Keratinocyte (primary cell): ENCODE data around the gene CAMSAP1. TPM values are rescaled to one million over a fixed set of nuclear protein-coding genes. Genes with fewer than 3 reads are reported as not detected.
"Not testable (repeated sequence)": the region's sequence is repeated elsewhere in the genome, so short reads cannot be mapped to it uniquely, and the experiment has no call there.

ENCODE experiments used
- DNase-seq: peaks from one replicate; pipeline ENCODE4 v3.0.0-alpha.2; 2011; ENCODE audit warnings: low read depth, missing footprints, low spot score
- FAIRE-seq: peaks from 2 replicates; lab custom pipeline; 2011; peaks lifted over from hg19 to GRCh38; lab: Jason Lieb, UNC
- H2AFZ ChIP-seq: 2 replicates; pipeline ENCODE4 v1.6.0; 2012; ENCODE audit warnings: low read length, control low read depth, inconsistent platforms; ENCODE audit not compliant: control insufficient read depth
- H3K27ac ChIP-seq: 2 replicates; pipeline ENCODE4 v1.5.1; 2011; ENCODE audit warnings: low read length; ENCODE audit not compliant: control insufficient read depth, insufficient read depth
- H3K27me3 ChIP-seq: 3 replicates; pipeline ENCODE4 v1.6.0; 2011; ENCODE audit warnings: low read length; ENCODE audit not compliant: control insufficient read depth, insufficient read depth; ENCODE audit errors: extremely low read depth
- H3K36me3 ChIP-seq, 2 experiments: 2 replicates in 1 of 2; 3 replicates in 1 of 2; pipeline ENCODE4 v1.5.1; 2011; ENCODE audit warnings: low read length in 2 of 2, mild to moderate bottlenecking in 1 of 2; ENCODE audit not compliant: control insufficient read depth in 2 of 2, insufficient read depth in 2 of 2; ENCODE audit errors: extremely low read depth in 1 of 2
- H3K4me1 ChIP-seq: 3 replicates; pipeline ENCODE4 v1.5.1; 2011; ENCODE audit warnings: low read length; ENCODE audit not compliant: control insufficient read depth, insufficient read depth; ENCODE audit errors: extremely low read depth
- H3K4me2 ChIP-seq: 3 replicates; pipeline ENCODE4 v1.6.0; 2011; ENCODE audit warnings: low read depth, low read length; ENCODE audit not compliant: control insufficient read depth, insufficient read depth; ENCODE audit errors: extremely low read depth
- H3K4me3 ChIP-seq, 3 experiments: fragments of 200-600 bp in 1 of 3; sonication (generic) in 1 of 3; 2 replicates in 2 of 3; 3 replicates in 1 of 3; pipeline ENCODE4 v1.5.1; 2011 to 2016; ENCODE audit warnings: low read length in 3 of 3, mild to moderate bottlenecking in 3 of 3, control low read depth in 2 of 3, inconsistent platforms in 1 of 3, low read depth in 1 of 3, mixed read lengths in 1 of 3, mixed run types in 1 of 3, moderate library complexity in 1 of 3; ENCODE audit not compliant: control insufficient read depth in 2 of 3, insufficient read depth in 2 of 3; ENCODE audit errors: extremely low read depth in 1 of 3
- H3K79me2 ChIP-seq: 2 replicates; pipeline ENCODE4 v1.6.0; 2012; ENCODE audit warnings: low read length; ENCODE audit not compliant: control insufficient read depth, insufficient read depth
- H3K9ac ChIP-seq: 3 replicates; pipeline ENCODE4 v1.6.0; 2011; ENCODE audit warnings: low read length; ENCODE audit not compliant: control insufficient read depth, insufficient read depth; ENCODE audit errors: extremely low read depth
- H3K9me1 ChIP-seq: 3 replicates; pipeline ENCODE4 v1.6.0; 2011; ENCODE audit warnings: low read length; ENCODE audit not compliant: control insufficient read depth, insufficient read depth; ENCODE audit errors: extremely low read depth
- H3K9me3 ChIP-seq: 2 replicates; pipeline ENCODE4 v1.5.1; 2012; ENCODE audit warnings: low read depth, low read length; ENCODE audit not compliant: control insufficient read depth
- H4K20me1 ChIP-seq: 3 replicates; pipeline ENCODE4 v1.6.0; 2011; ENCODE audit warnings: low read length; ENCODE audit not compliant: control insufficient read depth, insufficient read depth; ENCODE audit errors: extremely low read depth
- EZH2 ChIP-seq: IDR thresholded peaks from one replicate; pipeline ENCODE4 v1.6.1; 2012; ENCODE audit warnings: inconsistent platforms, mild to moderate bottlenecking, low read length, moderate library complexity
- dilution Hi-C: fragments of 300-500 bp; cut with MboI; formaldehyde crosslinking; loops from one replicate; pipeline ENCODE4 v1.7.0; 2020; ENCODE audit warnings: low sequenced_read_pairs; ENCODE audit not compliant: extremely low pct_ligation_motif_present
- polyA plus RNA-seq, 5 experiments: library from polyadenylated mRNA; depleted of rRNA in 3 of 5; stranded (reverse) in 3 of 5; stranded (forward) in 1 of 5; unstranded in 1 of 5; fragments of >200 nt; gene quantifications; 1 replicate in 1 of 5; 2 replicates in 3 of 5; 3 replicates in 1 of 5; pipeline versions ENCODE4 v1.2.1 to v1.2.3, GENCODE V29; 2011 to 2012; ENCODE audit warnings: missing spikeins in 2 of 5, low read depth in 1 of 5, low replicate concordance in 1 of 5
- TF ChIP-seq, protein P1 (sequence below), 3 experiments: IDR thresholded peaks in 1 of 3; conservative IDR thresholded peaks in 1 of 3; optimal IDR thresholded peaks in 1 of 3; 2 replicates in 2 of 3; 3 replicates in 1 of 3; pipeline versions ENCODE3 to v1.5.1; 2011; ENCODE audit warnings: low read length in 3 of 3, mild to moderate bottlenecking in 3 of 3, moderate library complexity in 2 of 3, control low read depth in 1 of 3, inconsistent platforms in 1 of 3; ENCODE audit not compliant: insufficient read depth in 2 of 3; ENCODE audit errors: extremely low read depth in 1 of 3

The CAMSAP1 gene
- polyA plus RNA-seq, 1 donor (not counting 4 experiments of a cell fraction or from before 2014, with no cell fraction given), result 8.3 TPM

DNA sequence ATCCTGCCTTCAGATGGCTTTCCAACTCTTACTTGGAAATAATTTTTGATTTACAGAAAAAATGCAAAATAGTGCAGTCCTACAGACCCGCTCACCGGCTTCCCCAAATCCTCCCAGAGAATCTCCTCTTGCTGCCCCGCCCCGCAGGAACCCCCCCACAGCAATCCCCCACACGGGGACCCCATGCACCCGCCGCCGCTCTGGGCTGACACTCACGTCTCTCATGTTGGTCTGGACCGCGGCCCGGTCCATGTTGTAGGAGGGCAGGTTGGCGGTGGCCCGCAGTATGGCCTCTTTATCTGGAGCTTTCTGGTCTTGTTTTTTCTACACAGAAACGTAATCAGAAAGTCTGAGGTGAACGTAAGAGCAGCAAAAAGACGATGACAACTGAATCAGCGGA is 40.2 kb upstream of the CAMSAP1 start:
- DNase-seq, result no peak
- Histone ChIP-seq H3K9me3 (no peaks in the 10 kb centered on the region), H3K4me1 (peaks cover 38% of the 10 kb centered on the region), H3K9me1 (no peaks in the 10 kb centered on the region), H3K36me3 (peaks cover 15 to 39% of the 10 kb centered on the region in 2 experiments), H4K20me1 (no peaks in the 10 kb centered on the region), H3K9ac (no peak overlapping the region), H3K27ac (no peak overlapping the region), H3K4me2 (no peak overlapping the region), H3K79me2 (peaks cover 1% of the 10 kb centered on the region), H3K27me3 (no peaks in the 10 kb centered on the region), H3K4me3 (no peak overlapping the region), H2AFZ (no peak overlapping the region)
- dilution Hi-C loops, result no loop called here
- no peak for FAIRE-seq
- TF ChIP-seq EZH2, result no peak
- TF ChIP-seq, protein P1, sequence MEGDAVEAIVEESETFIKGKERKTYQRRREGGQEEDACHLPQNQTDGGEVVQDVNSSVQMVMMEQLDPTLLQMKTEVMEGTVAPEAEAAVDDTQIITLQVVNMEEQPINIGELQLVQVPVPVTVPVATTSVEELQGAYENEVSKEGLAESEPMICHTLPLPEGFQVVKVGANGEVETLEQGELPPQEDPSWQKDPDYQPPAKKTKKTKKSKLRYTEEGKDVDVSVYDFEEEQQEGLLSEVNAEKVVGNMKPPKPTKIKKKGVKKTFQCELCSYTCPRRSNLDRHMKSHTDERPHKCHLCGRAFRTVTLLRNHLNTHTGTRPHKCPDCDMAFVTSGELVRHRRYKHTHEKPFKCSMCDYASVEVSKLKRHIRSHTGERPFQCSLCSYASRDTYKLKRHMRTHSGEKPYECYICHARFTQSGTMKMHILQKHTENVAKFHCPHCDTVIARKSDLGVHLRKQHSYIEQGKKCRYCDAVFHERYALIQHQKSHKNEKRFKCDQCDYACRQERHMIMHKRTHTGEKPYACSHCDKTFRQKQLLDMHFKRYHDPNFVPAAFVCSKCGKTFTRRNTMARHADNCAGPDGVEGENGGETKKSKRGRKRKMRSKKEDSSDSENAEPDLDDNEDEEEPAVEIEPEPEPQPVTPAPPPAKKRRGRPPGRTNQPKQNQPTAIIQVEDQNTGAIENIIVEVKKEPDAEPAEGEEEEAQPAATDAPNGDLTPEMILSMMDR (optimal IDR thresholded peaks at IDR 0.05 in 1 of 3, IDR thresholded peaks at IDR 0.05 in 1 of 3, conservative IDR thresholded peaks at IDR 0.05 in 1 of 3; ENCODE audit: extremely low read depth in 1 of 3, insufficient read depth in 2 of 3, low read length in 3 of 3), result no peak

DNA sequence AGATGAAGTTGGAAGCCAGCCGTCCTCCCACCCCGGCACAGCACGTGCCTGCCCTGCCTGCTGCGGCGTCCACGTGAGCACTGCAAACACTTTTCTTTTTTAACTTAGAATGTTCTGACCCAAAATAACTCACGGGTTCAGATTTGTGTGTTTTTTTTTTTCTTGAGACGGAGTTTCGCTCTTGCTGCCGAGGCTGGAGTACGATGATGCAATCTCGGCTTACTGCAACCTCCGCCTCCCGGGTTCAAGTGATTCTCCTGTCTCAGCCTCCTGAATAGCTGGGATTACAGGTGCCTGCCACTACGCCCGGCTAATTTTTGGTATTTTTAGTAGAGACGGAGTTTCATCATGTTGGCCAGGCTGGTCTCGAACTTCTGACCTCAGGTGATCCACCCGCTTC is 39.8 kb upstream of the CAMSAP1 start:
- H3K9me1 ChIP-seq, FAIRE-seq, DNase-seq, H3K79me2 ChIP-seq, H3K9ac ChIP-seq, H3K9me3 ChIP-seq, H3K27me3 ChIP-seq, dilution Hi-C loops, H3K4me3 ChIP-seq, H4K20me1 ChIP-seq, H2AFZ ChIP-seq, H3K4me2 ChIP-seq, H3K27ac ChIP-seq: not testable (repeated sequence)
- peaks cover 34% of the 10 kb centered on the region for H3K4me1 ChIP-seq
- peaks cover 15 to 36% of the 10 kb centered on the region in 2 experiments for H3K36me3 ChIP-seq

DNA sequence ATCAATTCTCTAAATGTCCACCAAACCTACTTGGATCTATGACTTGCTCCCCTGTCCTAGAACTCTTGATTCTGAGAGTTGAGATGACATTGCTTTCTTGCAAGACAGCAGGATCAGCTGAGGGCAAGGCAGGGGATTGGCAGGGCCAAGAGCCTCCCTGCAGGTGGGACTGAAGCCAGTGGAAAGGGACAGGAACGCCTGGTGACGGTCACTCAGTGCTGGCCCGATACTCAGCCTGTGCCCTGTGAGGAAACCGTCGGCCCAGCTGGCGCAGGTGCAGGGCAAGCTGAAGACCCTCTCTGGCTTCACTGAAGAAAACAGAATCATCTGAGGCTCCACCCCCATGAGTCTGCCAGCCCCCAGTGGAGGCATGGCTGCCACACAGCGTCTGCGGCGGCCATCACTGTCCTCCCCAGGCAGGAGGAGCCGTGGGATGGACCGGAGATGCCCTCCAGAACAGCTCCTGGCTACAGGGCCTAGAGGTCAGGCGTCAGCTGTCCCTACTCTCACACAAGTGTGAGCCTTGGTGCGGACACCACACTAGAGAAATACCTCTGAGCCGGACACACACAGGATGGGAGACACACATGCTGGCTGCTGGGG is 39.1 kb upstream of the CAMSAP1 start:
- Histone ChIP-seq H3K4me2 (no peak overlapping the region), H3K9ac (no peak overlapping the region), H3K4me1 (peaks cover 28% of the 10 kb centered on the region), H3K36me3 (peaks cover 15 to 38% of the 10 kb centered on the region in 2 experiments), H3K9me3 (no peaks in the 10 kb centered on the region), H4K20me1 (no peaks in the 10 kb centered on the region), H3K9me1 (no peaks in the 10 kb centered on the region), H3K27me3 (no peaks in the 10 kb centered on the region), H2AFZ (no peak overlapping the region), H3K79me2 (peaks cover 1% of the 10 kb centered on the region), H3K27ac (no peak overlapping the region), H3K4me3 (no peak overlapping the region)
- dilution Hi-C loops, result no loop called here
- FAIRE-seq, result no peak
- no peak for TF ChIP-seq EZH2
- TF ChIP-seq, protein P1 (optimal IDR thresholded peaks at IDR 0.05 in 1 of 3, IDR thresholded peaks at IDR 0.05 in 1 of 3, conservative IDR thresholded peaks at IDR 0.05 in 1 of 3; ENCODE audit: extremely low read depth in 1 of 3, insufficient read depth in 2 of 3, low read length in 3 of 3), result no peak
- no peak for DNase-seq
